Measurements from ENCODE around the gene ARRDC1.
A peak's percentile ranks its signal among the peaks of the same experiment; 100 is the strongest.
"Not testable (repeated sequence)": the region's sequence is repeated elsewhere in the genome, so short reads cannot be mapped to it uniquely, and the experiment has no call there.

The ARRDC1 gene

DNA sequence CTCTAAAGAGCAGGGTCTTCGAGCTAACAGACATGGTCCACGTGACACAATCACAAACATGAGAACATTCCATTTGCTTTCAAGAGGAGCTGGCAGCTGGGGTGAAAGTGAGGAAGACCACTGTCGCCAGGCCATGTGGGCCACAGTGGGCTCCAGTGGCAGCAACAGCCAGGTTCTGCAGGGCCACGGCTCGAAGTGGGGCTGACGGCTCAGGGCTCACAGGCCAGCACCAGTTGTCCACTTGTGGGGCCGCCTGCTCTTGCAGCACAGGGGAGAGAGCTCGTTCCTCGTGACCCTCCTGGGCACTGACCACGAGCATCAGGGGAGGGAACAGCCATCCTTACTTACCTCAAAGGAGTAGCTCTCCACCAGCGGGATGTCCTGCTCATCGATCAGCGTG is 17.2 kb upstream of the ARRDC1 start:
- TF ChIP-seq, protein P1, sequence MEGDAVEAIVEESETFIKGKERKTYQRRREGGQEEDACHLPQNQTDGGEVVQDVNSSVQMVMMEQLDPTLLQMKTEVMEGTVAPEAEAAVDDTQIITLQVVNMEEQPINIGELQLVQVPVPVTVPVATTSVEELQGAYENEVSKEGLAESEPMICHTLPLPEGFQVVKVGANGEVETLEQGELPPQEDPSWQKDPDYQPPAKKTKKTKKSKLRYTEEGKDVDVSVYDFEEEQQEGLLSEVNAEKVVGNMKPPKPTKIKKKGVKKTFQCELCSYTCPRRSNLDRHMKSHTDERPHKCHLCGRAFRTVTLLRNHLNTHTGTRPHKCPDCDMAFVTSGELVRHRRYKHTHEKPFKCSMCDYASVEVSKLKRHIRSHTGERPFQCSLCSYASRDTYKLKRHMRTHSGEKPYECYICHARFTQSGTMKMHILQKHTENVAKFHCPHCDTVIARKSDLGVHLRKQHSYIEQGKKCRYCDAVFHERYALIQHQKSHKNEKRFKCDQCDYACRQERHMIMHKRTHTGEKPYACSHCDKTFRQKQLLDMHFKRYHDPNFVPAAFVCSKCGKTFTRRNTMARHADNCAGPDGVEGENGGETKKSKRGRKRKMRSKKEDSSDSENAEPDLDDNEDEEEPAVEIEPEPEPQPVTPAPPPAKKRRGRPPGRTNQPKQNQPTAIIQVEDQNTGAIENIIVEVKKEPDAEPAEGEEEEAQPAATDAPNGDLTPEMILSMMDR (IDR thresholded peaks at IDR 0.05) = no peak
- H3K27ac ChIP-seq = no peak overlapping the region

DNA sequence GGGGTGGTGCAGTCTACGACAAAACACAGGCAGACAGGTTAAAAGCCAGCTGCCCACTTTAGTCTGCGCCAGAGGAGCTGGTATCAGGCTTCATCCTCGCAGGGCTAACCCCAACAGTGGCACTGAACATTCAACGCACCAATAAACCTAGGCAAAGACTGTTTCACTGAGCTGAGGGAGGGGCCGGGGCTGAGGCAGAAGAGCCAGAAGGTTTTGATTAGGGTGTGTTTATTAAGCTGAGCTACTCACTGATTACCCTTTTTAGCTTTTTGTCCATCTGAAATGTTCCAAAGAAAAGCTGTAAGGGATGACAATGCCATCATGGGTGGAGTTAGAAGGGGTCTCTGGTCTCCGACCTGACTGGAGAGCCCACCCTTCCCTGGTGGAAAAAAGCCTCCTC is 16.6 kb upstream of the ARRDC1 start:
- TF ChIP-seq, protein P1 (IDR thresholded peaks at IDR 0.05) = no peak
- no peak for TF ChIP-seq ZFX (IDR thresholded peaks at IDR 0.05; ENCODE audit: borderline replicate concordance)
- peak overlapping the region; percentile 67 for H3K27ac ChIP-seq

DNA sequence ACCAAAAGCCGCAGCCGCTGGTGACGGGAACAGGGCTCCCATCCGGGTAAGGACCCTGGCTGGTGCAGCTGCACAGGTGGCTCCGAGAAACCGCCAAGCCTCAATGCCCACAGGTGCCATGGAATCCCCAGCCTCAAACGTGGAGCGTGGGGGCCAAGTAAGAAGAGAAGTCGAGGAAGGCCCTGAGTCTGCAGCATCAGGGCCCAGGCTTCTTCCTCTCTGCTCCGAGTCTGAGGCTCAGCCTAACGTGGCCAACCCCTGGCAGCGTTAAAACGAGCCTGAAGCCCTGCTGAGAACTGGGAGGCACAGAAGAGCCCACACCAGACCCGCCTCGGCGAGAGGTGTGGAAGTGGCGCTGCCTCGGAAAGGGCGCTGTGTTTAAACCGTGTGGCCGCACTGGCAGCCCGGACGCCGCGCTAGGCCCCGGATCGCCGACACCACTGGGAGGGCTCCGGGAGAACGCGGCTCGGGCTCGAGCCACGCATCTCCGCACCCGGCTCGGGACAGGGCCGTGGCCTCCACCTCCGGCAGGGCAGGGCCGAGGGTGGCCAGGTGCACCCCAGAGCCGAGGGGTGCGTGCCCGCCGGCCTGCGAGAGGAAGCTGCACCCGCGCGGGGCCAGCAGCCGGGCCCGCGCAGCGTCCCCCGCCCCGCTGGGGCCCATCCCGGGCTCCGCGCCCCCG is 15.9 kb upstream of the ARRDC1 start:
- TF ChIP-seq ZFX (IDR thresholded peaks at IDR 0.05; ENCODE audit: borderline replicate concordance) = no peak
- TF ChIP-seq, protein P1 (IDR thresholded peaks at IDR 0.05) = no peak
- peak overlapping the region; percentile 67 for H3K27ac ChIP-seq

DNA sequence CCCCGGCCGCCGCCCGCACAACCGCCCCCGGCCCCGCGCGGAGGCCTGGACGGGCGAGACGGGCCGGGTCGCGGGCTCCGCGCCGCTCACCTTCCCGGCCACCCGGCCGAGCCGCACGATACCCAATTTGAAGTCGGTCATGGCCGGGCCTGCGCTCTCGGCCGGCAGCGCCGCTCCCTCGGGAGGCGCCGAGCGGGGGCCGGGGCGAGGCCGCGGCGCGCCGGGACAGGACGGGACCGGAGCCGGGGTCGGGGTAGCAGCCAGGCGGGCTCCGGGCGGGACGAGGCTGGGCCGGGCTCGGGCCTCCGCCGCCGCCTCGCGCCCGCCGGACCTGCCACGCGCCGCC is 15.4 kb upstream of the ARRDC1 start:
- peak overlapping the region; percentile 67 for H3K27ac ChIP-seq
- TF ChIP-seq, protein P1 (IDR thresholded peaks at IDR 0.05) = no peak
- TF ChIP-seq ZFX (IDR thresholded peaks at IDR 0.05; ENCODE audit: borderline replicate concordance) = no peak

DNA sequence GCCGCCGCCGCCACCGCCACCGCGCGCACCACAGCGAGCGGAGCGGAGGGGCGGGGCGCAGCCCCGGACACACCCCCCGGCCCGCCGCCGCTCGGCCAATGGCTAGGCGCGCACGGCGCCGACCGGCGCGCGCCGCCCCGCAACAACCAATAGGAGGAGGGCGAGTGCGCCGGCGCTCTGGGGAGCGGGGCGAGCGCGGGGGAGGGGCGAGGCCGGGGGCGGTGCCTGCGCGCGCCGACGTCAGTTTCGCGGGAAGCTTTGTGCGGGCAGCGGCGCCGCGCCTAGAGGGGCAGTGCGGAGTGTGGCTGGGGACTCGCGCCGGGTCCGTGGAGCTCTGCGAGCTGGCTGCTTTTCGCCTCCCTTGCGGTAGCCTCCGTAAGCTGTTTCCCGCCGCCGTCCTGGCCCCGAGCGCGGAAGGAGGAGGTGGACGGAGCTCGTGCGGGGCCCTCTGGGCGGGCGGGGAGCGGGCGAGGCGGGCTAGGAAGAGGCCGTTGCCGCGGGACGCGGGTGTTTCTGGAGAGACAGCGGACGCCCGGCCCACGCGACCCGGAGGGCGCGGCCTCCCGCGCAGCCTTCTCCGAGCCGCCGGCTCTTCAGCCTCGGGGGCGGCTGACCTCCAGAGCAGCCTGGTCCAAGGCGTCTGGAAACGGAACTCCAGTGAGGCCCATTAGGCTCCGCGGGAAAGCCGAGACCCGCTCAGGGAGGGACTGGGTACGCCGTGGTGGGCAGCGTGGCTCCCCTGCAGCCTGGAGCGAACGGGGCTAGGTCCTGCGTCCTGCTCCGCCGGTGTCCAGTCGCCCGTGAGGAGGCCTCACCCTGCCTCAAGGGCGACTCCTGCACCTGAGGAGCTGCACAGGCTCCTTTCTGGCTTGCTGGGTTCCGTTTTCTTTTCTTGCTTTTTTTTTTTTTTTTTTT is 14.8 kb upstream of the ARRDC1 start, which contains the start of gene ZMYND19:
Gene ZMYND19 (minus strand): TSS at position 44 of the 915 bp plus-strand sequence. CDS start 249 bp downstream, outside the sequence.
- no peak for TF ChIP-seq ZFX (IDR thresholded peaks at IDR 0.05; ENCODE audit: borderline replicate concordance)
- TF ChIP-seq, protein P1 (IDR thresholded peaks at IDR 0.05) = peak; percentile 24; the same call in 1 of the 2 replicates
- H3K27ac ChIP-seq = peak within 1 kb of the TSS; percentile 67

DNA sequence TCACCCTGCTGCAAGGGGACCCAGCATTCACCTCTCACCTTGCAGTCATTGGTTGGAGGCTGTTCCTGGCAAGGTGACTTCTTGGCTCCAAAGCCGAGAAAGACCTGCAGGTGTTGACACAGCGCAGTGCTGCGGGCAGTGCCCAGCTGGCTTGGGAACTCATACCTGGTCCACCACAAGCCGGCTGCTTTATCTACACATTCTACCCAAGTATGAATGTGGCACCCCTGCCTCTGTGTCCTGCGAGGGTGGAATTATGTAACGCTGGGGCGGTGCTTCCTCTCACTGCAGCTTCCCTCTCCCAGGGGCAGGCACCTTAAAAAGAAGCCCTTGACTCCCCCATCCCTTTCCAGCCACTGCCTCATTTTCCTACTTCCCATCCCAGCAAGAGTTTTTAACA is 12.7 kb upstream of the ARRDC1 start:
- TF ChIP-seq, protein P1 (IDR thresholded peaks at IDR 0.05) = no peak
- no peak for TF ChIP-seq ZFX (IDR thresholded peaks at IDR 0.05; ENCODE audit: borderline replicate concordance)
- no peak overlapping the region for H3K27ac ChIP-seq

DNA sequence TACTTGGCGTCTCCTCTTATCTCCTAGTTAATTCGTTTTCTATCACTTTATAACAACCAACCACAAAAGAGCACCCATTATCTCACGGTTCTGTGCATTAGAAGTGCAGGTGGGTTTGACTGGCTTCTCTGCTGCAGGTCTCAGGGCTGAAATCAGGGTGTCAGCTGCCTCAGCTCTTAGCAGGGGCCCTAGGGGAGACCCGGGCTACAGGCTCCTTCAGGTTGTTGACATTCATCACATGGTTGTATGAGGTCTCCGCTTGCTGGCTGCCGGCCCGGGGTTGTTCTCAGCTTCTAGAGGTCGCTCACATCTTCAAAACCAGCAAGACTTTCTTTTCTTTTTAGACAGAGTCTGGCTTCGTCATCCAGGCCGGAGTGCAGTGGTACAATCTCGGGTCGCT is 12.3 kb upstream of the ARRDC1 start:
- TF ChIP-seq, protein P1 (IDR thresholded peaks at IDR 0.05) = no peak
- no peak for TF ChIP-seq ZFX (IDR thresholded peaks at IDR 0.05; ENCODE audit: borderline replicate concordance)
- H3K27ac ChIP-seq = no peak overlapping the region

DNA sequence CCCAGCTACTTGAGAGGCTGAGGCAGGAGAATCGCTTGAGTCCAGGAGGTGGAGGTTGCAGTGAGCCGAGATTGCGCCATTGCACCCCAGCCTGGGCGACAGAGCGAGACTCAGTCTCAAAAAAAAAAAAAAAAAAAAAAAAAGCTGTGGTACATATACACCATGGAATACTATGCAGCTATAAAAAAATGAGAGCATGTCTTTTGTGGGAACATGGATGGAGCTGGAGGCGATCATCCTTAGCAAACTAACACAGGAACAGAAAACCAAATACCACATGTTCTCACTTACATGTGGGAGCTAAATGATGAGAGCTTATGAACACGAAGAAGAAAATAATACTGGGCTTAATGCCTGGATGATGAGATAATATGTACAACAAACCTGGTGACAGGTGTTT is 8.9 kb upstream of the ARRDC1 start:
- not testable (repeated sequence) for H3K27ac ChIP-seq
